GM19351 (cell line): ENCODE results near the gene CSF1R.
"Not testable (repeated sequence)": the region's sequence is repeated elsewhere in the genome, so short reads cannot be mapped to it uniquely, and the experiment has no call there.

Source experiments
- ATAC-seq: cut with Tn5 transposase; IDR thresholded peaks from one replicate; pipeline ENCODE4 v1.9.1; 2021; ENCODE audit warnings: mild to moderate bottlenecking, moderate library complexity; ENCODE audit not compliant: unreplicated experiment

CSF1R gene

DNA sequence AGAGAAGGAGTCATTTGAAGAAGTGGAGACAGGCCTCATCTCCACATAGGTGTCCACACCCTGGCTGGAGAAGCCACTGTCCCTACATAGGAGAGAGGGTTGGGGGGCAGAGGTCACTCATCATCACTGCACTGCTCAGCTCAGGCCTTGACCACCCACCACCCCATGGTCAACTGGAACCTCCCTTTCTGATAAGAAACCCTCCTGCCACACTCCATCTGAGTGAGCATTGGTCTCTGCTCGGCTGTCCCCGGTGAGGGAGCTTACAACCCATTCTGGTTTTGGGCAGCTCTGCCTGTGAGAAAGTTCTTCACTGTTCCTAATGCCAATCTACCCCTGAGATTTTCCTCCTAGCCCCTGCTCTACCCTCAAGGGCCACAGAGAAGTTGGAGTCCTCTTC, 28.8 kb downstream of the CSF1R start:
- no peak for ATAC-seq

DNA sequence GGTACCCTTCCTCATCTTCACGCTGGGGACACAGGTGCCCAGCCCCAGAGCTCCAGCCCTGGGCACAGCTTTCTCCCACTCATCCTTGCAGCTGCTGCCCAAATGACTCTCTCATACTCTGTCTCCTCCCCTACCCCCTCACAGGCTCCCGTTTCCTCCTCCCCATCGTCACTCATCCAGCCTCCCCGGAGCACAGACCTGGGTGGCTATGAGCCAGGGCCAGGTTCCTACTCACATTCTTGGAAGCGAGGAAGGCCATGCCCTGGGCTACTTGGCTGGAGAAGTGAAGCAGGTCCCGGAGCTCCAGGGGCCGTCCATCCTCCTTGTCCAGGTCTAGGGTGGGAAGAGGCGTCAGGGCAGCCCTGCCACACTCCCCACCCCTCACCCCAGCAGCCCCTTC, 29.3 kb downstream of the CSF1R start:
- ATAC-seq, result no peak

DNA sequence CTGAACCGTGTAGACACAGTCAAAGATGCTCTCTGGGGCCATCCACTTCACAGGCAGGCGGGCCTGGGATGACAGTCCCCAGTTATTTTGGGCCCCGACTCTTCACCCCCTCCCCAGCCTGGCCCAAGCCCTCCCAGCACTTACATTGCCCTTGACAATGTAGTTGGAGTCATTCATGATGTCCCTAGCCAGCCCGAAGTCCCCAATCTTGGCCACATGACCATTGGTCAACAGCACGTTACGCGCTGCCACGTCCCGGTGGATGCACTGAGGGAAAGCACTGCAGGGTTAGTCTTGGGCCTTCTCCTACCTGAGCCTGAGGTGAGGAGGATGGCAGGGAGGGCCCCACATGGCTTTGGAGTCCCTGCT, 30.3 kb downstream of the CSF1R start:
- no peak for ATAC-seq

DNA sequence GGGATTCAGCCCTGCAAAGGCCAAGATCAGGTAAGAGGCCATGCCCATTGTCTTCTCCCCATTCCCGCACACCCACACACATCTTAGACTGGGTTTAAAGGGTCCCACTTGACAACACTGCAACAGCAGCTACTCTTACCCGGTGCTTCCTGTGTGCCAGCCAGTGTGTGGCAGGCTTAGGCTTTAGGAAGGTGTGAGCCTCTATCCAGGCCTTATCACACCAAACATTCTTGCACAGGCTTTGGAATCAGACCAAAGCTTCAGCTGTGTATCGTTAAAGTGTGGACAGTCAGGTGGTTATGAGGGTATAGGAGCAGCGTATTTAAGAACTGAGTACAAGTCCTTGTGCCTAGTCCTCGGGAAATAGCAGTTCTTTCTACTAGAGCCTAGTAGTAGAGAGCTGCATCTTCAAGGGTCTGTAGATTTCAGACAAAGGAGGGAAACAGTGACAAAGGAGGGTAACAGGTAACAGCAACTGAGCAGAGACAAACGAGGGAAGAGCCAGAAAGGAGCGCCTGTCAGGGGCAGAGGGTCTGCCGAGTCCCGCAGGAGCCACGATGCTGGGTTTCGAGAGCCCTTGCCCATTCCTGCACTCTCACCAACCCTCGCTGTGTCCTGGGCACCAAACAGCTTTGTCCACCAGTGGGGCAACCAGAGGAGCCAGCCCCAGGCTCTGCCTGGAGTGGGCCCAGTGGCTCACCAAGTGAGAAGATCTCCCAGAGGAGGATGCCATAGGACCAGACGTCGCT, 30.9 kb downstream of the CSF1R start:
- ATAC-seq, result no peak

DNA sequence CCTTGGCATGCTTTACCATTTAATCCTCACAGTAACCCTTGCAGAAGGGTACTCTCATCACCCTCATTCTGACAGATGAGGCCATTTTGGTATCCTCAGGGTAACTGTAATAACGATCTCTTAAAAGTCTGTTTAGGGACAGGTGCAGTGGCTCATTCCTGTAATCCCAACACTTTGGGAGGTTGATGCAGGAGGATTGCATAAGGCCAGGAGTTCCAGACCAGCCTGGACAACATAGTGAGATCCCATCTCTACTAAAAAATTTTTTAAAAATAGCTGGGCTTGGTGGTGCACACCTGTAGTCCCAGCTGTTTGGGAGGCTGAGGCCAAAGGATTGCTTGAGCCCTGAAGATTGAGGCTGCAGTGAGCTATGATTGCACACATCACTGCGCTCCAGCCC, 31.8 kb downstream of the CSF1R start:
- ATAC-seq, result no peak

DNA sequence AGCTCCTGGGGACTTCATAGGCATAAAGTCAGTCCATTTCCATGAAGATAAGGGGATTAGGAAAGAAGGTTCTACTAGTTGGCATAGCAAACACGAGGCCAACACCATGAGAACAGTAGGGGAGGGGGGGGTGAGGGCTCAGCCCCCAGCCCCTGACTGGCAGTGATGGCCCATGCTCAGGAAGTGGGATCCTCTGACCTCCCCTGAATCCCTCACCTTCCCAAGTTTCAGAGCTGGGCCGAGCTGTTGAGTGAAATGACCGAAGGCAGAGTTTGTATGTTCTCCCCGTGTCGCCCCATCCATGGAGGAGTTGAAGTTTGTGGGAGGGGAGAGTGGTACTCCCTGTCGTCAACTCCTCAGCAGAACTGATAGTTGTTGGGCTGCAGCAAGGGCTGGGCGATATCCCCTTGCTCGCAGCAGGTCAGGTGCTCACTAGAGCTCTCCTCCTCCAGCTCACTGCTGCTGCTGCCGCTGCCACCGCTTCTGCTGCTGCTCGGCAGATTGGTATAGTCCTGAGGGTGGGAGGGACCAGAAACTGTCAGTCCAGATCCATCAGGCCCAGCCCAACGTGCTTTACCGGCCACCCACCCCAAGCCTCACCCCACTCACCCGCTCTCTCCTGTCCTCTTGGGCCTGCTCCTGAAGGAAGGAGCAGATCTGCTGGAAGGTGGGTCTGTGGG, 32.5 kb downstream of the CSF1R start:
- no peak for ATAC-seq

DNA sequence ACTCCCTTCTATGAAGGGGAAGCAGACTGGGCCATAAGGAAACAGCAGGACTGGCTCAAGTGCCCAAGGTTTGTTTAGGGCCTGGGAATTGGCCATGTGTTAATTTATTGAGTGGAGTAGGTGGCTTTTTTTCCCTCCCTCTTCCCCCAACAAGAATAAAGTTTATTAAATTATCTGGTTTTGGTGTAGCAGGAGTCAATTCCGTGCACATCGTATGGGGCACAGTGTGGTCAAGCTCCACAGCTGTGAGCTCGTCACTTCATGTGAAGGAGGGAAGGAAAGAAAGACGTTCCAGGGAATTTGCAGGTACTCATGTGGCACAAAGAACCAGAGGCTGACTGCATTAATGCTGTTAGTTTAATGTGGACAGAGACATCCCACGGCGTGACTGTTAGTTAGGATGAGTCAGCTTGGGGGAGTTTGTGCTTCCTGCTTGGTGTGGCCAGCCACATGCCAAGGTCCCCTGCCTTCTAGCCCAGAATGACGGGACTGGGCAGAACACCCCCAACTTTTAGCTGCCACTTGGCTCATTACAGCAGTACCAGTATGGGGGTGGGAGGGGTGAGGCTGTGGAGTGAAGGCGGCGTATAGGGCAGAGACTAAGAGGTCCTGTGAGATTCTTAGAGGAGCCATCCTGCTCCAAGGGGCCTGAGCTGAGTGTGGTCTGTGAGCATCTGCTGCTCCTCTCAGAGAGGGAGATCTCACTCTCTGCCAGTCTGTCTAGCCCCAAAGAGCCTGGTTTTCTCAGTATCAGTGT, 33.2 kb downstream of the CSF1R start:
- no peak for ATAC-seq

DNA sequence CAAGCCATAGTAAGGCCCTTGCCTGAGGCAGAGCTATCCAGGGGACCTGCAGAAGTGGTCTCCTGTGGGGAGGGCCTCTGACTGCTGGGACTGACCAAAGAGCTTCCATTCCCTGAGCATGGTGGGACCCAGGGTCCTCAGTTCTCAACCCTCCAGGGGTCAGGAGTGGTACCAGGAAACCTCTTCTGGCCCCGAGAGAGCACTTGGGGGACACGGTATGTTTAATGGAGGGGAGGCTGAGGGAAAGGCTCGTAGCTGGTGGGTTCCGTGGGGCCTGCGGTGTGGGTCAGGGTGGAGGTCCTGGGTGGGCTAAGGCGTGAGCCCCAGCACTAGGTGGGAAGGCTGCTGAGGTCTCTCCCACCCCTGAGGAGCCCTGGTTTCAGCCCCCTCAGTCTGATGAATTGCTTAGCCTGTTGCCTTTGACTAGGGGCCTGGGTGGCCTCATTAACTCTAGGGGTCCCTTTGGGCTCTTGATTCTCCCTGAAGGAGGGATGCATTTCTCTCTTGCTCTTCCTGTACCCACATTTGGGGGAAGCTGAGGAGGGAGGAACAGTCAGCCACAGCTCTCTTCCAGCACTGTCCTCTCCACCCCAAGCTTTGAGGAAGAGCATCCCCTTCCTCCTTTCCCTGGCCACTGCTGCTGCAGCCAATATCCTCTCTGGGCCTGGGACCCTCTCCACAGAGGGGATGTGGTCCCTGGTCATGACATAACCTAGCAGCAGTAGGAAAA, 34.0 kb downstream of the CSF1R start:
- ATAC-seq, result no peak

DNA sequence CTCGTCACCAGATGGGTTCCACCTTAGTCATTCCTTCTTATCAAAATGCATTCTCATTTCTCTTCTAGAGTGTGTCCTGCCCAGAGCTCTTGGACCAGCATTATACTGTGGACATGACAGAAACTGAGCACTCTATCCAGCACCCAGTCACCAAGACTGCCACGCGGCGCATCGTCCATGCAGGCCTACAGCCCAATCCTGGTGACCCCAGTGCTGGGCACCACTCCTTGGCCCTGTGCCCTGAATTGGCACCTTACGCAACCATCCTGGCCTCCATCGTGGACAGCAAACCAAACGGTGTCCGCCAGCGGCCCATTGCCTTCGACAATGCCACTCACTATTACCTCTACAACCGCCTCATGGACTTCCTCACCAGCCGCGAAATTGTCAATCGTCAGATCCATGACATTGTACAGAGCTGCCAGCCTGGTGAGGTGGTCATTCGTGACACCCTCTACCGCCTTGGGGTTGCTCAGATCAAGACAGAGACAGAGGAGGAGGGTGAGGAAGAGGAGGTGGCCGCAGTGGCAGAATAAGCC, 34.6 kb downstream of the CSF1R start:
- ATAC-seq, result no peak

DNA sequence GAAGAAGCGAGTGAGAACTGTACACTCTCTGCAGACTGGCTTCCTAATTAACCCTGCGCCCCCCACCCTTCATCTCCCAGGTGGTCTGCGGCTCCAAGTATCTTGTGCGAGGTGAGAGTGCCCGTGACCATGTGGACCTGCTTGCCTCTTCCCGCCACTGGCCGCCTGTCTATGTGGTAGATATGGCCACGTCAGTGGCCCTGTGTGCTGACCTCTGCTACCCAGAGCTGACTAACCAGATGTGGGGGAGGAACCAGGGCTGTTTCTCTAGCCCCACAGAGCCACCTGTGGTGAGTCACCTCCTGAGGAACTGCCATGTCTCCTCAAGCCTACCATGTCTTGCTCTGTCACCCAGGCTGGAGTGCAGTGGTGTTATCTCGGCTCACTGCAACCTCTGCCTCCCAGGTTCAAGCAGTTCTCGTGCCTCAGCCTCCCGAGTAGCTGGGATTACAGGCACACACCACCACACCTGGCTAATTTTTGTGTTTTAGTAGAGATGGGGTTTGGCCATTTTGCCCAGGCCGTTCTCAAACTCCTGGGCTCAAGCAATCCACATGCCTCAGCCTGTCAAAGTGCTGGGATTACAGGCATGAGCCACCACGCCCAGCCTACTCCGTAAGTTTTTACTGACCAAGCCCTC, 36.1 kb downstream of the CSF1R start:
- not testable (repeated sequence) for ATAC-seq

DNA sequence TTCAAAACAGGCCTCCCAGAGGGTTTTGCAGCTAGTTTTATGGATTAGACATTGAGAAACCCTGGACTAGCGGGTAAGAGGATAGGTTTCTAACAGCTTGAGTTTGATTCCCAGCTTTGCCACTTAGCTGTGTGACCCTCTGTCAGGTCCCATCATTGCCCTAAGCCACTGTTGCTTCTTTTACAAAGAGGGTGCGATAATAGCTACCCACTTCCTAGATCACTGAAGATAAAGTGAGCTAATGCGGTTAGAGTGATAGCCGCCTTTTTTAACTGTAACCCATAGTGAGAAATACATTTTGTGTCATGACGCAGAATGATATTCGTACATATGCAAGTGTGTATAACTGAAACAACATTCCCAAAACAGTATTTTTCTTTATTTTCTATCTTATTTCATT, 40.3 kb downstream of the CSF1R start:
- ATAC-seq, result no peak

DNA sequence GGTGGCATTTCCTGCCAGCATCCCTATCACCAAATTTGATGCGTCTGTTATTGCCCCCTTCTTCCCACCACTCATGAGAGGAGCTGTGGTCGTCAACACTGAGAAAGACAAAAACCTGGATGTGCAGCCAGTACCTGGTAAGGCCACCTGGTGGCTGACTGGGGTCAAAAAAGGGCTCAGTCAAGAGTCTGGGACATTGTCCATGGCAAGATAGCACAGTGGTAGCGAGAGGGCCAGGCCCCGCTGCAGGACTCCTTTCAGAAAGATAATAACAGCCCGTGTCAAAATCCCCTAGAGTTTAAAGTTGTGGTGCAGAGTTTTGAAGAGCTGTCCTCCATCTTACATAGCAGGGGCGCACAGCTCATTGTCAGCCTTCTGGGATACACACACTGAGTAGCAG, 40.8 kb downstream of the CSF1R start:
- no peak for ATAC-seq

DNA sequence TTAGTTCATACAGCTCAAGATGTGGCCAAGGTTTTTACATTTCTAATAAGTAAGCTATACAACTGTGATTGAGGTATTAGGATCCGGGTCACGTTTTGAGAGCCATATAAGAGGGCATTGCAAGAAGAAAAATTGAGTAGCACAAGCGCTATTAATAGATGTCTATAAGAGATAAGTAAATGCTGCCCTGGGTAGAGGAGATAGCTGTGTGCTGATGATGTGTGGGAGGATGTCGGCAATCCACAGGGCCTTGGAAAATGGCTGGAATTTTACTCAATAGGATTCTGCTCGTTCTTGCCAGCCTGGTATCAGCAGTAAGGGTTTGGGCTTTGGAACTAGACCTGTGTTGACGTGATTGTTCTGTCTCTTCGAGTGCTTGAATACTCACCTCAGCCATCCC, 41.6 kb downstream of the CSF1R start:
- ATAC-seq, result no peak

DNA sequence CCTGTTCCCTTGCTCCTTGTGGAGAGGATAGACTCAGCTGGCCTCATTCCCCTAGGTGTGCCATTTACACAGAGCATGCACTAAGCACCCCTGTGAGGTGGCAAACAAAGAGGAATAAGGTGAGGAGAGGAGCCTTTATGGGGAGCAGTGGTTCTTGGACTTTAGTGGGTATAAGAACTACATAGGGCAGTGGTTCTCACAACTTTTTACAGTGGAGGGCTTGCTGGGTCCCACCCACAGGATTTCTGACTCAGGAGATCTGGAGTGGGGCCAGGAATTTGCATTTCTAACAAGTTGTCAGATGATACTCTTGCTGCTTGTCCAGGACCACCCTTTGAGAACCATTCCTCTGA, 42.0 kb downstream of the CSF1R start:
- ATAC-seq, result no peak

DNA sequence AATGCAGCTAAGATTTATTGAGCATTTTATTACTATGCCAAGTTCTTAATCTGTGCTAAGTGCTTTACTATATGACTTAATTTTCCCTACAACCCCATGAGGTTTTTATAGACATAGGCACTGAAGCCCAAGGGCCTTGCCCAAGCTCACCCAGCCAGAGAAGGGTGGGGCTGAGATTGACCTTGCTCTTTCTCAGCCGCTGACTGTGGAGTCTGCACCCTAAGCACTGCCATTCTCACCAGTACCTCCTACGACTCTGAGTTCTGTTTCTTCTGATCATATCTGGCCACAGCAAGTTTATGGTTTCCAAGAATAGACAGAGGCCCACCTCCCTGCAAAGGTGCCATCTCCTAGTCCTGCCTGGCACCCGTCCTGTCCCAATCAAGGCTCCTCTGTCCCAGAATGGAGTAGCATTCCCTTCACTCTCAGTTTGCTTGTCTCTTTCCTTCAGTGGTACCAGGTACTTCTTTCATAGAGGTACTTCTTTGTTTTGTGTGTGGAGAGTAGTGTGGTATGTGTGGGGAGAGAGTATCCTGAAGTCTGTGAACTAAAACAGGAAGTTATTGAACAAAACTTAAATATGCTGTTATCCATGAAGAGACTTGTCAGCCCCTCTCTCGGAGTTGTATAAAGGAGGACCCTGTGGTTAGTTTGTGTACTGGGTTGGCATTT, 42.6 kb downstream of the CSF1R start:
- no peak for ATAC-seq

DNA sequence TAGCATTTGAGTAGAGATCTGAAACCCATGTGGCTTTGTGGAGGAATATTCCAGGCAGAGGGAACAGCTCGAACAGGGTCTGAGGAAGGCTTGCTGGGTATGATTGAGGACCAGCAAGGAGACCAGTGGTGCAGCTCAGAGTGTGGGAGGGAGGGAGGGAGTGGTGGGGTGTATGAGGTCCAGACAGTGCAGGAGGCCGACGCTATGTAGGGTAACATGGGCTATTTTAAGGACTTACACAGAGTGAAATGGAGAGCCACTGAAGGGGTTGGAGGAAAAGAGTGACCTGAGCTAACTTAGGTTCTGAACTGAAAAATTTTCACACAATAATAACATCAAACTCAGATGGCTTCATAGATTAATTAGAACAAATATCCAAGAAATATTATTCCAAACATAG, 43.9 kb downstream of the CSF1R start:
- no peak for ATAC-seq

DNA sequence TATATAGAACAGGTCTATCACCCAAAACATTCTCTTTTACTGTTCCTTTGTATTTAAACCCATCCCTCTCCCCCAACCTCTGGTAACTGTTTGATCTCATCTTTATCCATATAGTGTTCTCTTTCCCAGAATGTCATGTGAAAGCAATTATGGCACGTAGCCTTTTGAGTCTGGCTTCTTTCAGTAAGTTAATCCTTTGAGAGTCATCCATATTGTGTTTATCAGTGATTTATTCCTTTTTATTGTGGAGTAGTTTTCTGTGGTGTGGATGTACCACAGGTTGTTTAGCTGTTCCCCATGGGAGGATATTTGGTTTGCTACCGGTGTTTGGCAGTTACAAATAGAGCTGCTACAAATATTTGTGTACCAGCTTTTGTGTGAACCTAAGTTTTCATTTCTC, 47.8 kb downstream of the CSF1R start:
- ATAC-seq, result no peak

DNA sequence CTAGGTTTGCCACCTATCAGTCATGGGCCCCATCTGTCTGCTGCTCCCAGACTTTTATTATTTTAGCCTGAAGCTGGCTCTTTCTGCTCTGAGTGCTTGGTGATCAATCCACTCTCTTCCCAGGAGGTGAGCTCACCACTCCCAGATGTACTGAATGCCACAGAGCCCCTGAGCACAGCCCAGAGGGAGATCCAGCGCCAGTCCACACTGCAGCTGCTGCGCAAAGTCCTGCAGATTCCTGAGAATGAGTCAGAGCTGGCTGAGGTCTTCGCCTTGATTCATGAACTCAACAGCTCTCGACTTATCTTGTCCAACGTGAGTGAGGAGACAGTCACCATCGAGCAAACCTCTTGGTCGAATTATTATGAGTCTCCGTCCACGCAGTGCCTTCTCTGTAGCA, 49.8 kb downstream of the CSF1R start:
- ATAC-seq, result no peak

DNA sequence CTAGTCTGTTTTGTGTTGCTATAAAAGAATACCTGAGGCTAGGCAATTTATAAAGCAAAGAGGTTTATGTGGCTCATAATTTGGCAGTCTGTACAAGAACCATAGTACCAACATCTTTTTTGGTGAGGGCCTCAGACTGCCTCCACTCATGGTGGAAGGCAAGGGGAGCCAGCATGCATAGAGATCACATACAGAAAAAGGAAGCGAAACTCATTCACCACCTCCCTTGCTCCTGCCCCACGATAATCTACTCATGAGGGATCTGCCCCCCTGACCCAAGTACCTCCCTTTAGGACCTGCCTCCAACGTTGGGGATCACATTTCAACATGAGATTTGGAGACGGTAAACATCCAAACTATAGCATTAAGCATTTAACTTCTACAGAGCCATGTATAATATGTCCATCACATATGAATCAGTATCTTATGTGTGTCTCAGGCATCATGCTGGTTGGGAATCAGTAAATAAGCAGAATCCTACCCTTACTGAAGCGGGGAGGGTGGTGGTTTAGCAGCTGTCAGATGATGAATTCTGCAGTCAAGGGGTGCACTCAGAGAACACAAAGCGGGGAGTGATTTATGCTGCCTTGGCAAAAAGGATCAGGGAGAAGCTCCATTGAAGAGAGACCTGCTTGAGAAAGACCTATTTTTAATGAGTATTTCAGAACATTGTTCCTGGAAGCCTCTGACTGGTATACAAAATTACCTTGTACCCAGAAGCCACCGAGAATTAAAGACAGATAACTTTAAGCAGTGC, 51.0 kb downstream of the CSF1R start:
- peak; percentile 99 for ATAC-seq

DNA sequence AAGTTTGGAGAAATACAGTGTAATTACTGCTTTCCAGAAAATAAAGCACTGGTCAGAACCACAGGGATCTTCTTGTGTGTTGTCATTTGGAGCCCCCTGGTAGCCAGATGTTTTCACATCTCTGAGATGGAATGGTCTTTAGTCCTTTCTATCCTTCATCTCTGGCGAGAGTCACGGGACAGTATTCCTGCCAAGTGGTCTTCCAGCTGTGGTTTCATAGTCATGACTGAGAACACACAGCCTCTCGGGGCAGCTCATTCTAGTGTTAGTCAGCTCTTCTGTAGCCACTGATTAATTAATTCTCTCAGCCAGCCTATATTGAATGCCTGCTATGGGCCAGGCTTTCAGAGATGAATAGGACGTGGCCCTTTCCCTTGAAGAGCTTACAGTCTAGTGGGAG, 51.7 kb downstream of the CSF1R start:
- ATAC-seq, result no peak
